ENCODE measurements around the gene RAD51AP2.
"Not testable (repeated sequence)": the region's sequence is repeated elsewhere in the genome, so short reads cannot be mapped to it uniquely, and the experiment has no call there.

RAD51AP2 gene

DNA sequence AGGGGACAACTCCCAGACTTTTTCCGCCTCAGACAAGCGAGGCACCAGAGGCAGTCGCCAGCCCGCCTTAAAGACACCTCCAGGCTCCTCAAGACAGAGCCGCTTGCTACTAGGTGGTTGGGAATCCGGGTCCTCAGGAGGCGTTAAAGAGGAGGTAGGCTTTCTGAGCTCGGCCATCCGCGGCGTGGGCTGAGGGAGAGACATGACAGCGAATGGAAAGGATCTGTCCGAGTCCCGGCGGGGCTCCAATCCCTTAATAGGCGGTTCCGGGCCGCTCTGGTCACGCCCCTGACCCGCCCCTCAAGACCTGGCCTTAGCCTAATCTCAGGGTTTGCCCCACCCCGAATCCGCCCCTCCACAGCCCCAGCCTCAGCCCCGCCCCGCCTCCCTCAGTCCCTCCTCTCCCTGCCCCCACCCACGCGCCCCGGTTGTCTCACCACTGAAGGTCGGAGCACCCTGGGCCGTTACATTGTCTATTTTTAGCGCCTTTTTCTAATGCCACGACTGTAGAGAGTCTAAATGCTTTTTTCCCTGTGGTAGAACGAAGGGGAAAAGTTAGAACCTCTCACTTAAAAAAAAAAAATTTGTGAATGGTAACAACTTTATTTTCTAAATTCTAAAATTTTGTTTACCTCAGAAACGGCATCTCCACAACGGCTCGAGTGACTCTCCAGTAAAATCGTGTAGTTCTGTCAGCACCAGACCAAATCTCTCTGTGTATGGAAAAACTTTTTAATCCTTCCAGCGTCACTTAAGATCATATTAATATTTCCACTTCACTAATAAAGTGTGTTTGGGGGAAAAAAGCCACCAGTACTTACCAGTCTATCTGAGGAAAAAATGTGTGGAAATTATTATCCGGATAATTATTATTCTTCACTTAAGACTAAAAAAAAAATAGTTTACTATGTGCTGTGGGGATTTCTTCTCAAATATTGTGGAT, at the start of gene RAD51AP2:
TSS of gene RAD51AP2 (minus strand) at position 229 of the 943 bp plus-strand sequence. CDS start at position 204, 25 bp downstream.
- peak; percentile 62 for DNase-seq

DNA sequence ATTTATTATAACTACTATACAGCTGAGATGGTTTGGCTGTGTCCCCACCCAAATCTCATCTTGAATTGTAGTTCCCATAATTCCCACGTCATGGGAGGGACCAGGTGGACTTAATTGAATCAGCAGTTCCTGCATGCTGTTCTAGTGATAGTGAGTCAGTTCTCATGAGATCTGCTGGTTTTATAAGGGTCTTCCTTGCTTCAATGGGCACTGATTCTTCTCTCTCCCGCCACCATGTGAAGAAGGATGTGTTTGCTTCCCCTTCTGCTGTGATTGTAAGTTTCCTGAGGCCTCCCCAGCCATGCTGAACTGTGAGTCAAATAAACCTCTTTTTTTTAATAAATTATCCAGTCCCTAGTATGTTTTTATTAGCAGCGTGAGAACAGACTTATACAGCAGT, 47.5 kb upstream of the RAD51AP2 start:
- DNase-seq: not testable (repeated sequence)

DNA sequence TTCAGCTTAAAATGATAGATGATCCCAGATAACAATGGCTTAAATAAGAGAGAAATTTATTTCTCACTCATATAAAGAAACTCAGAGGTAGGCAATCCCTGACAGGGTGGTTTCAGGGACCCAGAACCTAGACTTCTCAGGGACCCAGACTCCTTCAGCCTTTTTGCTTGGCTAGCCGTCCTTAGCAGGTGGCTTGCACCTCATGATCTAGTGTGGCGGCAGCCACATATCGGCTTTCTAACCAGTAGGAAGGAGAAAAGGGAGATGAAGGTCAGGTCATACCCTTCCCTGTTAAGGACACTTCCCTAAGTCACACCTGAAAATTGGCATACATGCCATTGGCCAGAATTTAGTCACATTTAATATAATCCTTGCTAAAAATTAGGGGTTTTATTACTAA, 40.6 kb upstream of the RAD51AP2 start:
- DNase-seq: no peak

DNA sequence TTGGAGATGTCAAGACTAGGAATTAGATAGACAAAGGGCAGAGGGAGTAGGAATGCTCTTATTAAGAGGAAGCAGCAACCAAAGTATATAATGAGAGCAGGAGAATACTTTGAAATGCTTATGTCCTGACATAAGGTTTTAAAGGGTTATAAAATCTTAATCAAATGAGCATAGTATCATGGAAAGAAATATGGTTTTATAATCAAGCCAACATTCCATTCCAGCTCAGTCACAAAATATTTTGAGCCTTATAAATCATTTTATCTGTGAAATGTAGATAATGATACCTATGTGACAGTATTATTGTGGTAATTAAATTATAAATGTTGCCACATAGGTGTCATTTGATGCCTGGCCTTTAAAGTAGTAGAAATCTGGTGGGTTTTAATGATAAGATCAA, 39.8 kb upstream of the RAD51AP2 start:
- no peak for DNase-seq

DNA sequence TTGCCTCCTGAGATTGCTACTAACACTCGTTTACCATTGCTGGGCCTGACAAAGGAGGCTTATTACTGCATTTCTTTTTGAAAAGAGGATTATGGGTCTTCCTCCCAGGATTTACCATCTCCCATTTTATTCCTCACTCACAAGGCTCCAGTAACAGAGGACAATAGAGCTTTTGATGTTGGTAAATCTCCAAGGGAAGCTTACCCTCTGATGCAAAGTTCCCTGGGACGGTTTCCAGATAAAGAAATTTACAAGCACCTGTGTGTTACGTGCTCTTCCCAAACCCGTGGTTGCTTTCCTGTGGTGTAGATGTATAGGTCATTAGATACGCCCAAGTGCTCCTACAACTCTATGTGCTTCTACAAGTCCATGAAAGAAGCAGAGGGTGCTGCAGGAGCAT, 39.4 kb upstream of the RAD51AP2 start:
- DNase-seq: no peak

DNA sequence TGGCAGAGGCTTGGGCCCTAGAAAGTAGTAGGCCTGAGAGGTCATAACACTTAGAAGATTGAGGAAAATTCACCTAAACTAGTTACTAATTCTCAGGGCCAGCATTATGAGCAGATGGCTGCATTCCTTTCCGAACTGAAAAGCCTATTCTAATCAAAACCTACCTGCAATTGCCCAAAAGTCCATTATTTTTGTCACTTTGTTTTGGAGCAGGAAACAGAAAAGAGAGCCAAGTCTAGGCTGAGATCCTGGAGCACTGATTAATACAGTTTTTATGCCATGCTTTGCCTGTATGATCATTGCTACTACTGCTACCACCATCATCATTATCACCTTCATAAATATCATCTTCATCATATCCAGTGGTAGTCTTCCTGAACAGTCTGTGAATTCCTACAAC, 36.9 kb upstream of the RAD51AP2 start:
- DNase-seq: no peak

DNA sequence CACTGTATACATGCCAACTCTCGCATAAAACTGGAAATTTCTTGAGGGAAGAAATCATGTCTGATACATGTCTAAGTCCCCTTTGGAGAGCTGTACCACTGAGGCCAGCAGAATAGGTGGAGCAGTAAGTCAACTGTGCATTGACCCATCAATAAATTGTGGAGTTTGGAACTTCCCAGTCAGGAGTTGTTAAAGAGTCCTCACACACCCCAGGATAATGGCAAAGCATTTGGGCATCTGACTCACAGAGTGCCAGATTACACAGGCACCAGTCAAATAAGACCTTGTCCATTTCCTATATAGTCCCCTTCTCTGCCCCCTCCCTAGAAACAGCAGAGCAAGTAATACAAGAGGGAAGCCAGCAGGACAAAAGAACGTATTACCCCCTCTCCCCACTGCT, 32.7 kb upstream of the RAD51AP2 start:
- no peak for DNase-seq

DNA sequence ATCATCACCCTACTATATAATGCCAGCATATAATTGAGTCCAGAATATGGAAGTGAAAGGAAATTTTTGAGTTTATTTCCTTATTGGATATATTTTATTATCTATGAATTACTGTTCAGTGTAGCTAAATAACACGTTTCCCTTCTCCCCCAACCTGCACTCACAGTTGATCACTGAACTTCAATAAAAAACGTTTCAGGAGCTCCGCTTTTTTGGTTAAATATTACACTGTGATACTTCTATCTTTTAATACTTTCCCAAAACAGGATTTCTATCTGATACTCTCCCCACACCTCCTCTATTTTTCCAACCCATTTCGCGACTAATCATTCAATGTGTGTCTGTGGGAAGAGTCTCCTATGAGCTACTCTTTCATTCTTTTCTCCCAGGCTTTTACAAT, 29.5 kb upstream of the RAD51AP2 start:
- no peak for DNase-seq

DNA sequence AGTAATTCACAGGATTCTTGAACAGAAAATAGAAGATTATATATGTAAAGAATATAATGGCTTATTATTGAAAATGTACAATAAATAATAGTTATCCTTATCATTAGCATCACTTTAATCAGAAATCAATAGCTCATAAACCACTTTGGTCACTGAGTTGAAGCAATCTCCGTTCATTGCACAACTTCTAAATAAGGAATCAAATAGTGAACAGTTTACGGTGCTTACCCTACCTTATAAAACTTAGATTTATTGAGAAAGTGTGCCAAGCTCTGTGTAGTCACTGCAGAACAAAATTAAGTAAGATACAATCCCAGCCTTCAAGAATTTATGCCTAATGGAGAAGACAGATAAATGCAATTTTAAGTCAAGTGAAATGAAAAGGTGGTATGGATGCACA, 29.0 kb upstream of the RAD51AP2 start:
- no peak for DNase-seq

DNA sequence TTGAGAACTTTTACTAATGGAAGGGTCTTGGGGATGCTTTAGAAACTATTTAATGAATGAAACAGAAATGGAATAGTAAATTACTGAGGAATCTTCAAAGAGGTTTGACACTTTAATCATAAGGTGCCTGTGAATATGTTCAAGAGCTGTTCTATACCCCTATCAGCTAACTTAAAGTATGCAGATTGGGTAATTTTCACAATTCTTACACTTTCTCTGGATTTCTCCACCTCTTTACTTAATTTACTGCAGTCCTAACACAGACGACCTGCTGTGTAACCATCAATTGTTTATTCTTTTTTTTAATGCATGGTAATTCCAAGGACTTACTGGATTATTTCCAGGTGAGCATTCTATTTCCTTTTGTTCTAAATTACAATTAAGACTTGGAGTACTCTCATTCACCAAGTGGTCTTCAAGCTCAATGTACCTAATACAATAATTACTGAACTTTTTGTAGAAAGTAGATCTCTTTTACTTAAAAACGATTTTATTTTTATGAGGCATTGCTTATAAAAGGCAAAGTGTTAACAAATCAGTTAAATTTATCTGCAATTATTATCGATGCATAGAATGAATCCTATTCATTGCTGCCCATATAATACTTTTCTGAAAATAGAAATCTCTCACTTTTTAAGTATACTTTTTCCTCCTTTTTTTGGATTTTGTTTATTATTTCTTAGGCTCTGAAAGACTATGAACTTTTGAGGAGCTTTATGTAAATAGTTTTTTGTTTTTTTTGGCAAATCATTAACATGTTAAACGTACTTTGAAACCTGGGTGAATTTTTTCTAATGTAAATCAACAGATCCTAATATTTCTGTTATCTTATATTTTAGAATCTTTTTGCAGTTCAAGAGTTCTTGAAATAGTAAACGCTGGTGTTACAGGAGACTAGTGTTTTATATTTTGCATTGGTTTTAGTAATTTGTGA, 27.7 kb upstream of the RAD51AP2 start:
- DNase-seq: no peak

DNA sequence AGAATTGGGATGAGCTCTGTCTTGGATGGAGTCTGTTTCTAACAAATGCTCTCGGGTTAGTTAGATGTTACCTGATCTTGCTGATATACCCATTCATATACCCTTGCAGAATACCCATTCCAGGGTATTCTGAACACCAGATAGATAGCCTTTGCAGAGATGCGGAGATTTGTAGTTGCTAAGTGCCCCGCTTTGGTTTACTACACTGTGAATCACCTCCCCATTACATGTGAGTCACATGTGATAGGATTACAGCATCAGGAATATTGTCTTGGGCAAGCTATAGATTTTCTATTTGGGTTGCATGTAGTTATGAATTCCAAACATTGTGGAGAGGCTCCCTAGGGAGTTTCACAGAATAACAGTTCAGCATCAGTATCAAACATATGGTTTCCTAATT, 26.0 kb upstream of the RAD51AP2 start:
- no peak for DNase-seq

DNA sequence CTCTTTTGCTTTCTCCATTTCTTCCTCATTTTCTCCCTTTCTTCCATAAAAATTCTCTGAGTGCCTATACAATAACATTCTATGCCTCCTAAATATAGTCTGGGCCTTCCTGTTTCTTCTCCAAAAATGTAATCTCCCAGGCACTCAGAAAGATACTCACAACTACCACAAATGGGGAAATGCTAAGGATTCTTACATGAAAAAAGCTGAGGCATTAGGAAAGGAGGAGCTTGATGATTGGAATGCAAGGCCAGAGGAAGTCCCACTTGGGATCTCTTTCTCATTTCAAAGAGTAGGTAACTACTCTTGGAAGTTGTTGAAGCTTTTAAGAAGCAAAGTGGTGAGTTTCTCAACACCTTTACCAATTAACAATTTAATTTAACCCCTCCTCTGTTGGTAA, 25.6 kb upstream of the RAD51AP2 start:
- DNase-seq: no peak

DNA sequence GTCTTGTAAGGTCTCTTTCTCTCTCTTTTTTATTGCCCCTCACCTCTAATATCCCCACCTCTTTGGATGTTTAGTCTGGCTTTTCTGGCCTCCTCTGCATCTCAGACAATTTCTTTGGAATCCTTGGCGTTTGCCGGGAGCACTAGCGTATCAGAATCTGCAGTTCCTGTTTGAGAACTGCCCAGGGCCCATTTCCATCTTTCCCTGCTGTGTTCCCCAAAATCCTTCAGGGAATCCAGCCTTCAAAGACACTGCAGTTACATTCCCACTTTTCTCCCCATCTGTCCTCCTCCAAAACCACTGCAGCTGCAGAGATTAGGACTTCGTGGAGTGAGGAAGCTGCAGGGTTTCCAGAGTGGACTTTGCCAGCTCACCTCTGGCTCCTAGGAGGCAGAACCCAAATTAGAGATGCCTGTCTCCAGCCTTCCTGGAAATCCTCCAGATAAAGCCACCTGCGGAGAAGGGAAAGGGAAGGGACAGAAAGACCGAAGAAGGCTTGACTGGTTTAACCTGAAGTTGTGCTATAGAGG, 25.0 kb upstream of the RAD51AP2 start:
- DNase-seq: no peak

DNA sequence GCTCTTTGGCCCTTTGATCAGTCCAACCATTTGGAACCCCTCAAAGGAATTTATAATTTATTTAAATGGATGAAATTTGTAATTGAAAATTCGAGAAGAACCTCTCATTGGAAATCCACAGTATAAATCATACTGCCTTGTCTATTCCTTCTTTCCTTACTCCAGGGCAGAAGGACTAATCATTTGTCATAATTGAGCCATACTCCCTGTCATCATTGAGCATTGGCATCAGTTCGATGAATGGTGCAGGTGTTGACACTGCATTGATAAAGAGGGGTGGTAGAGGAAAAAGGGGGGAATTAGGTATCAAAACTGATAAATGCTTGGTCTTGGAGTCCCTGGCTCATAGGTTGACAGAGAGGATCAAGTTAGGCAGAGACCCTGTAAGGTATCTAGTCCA, 24.2 kb upstream of the RAD51AP2 start:
- DNase-seq: no peak

DNA sequence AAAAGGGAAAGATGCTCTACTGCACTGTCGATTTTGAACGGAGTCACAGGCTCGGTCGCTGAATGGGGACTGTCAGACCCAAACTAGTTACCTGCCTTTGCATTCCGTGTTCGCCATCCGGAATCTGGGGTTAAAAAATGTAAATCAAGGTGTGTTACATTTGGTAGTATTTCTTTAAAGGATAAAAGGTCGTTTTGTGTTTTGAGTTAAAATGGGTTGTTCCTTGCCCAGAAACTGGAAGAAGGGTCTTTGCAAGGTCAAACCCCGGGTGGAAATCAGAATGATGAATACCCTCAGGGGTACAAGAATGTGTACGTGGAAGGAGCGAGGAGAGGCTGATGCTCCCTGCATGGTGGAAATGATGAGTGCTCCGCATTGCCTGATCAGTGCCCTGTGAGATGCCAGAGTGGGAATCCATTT, 23.3 kb upstream of the RAD51AP2 start:
- DNase-seq: no peak

DNA sequence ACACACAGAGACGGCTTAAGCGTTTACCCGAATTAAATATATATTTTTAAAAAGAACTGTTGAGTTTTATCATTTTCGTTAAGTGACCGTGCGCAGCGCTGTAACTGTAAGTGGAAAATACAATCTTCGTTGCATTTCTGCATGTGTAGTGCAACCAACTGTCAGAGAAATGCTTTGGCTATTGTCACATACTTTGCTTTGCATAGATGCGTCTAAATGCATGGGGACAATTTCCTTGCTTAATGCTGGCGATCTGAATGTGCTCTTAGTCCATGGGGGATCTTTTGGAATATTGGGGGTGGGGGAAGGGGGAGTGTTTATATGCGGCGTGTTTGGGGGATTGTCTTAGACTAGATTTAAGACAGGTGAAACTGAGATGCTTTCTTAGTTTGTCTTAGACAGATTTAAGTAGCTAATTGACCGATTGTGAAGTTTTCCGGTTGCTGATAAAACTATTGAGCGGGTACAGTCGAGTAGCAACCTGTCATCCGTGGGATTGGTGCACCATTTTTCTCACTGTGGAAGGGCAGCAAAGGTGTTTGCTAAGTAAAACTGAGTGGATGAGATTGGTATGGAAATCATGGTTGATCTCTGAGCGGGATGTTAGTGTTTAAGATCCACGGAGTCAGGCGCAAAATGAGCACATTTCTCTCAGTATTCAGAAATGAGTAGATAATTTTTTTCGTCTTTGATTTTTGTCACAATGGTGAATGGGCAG, 22.7 kb upstream of the RAD51AP2 start:
- no peak for DNase-seq

DNA sequence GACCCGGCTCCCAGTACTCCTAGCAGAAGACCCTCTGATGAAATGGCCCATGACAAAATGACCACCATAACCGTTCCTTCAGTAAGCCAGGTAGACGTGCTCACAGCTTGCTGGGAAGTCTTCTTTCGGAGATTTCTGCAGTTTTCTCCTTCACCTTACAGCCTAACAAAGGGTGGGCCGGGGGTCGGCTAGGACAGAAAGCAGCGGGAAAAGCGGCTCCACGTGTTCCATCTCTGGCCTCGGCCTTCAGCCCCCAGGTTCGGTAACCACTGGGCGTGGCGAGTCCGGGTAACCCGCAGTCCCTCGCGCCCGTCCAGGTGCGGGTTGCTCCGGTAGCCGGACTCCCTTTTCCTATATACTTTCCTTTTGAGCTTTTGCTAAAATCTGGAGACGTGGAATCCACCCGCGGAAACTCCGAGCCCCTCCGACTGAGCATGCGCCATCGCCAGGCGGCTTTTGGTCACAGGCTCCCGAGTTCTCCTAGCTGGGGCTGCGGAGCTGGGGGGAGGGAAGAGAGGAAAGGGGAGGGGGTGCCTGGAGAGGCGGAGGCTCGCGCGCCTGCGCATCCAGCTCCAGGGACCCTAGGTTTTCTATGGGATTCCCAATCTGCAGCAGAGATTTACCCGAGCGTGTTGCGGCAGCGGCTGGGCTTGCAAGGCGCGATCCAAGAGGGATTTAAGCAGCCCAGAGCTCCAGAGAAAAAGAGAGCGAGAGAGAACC, 22.0 kb upstream of the RAD51AP2 start, which contains the start of gene VSNL1:
TSS of gene VSNL1 (plus strand) at position 604 of the 720 bp plus-strand sequence. CDS start 51,379 bp downstream, outside the sequence.
- no peak for DNase-seq

DNA sequence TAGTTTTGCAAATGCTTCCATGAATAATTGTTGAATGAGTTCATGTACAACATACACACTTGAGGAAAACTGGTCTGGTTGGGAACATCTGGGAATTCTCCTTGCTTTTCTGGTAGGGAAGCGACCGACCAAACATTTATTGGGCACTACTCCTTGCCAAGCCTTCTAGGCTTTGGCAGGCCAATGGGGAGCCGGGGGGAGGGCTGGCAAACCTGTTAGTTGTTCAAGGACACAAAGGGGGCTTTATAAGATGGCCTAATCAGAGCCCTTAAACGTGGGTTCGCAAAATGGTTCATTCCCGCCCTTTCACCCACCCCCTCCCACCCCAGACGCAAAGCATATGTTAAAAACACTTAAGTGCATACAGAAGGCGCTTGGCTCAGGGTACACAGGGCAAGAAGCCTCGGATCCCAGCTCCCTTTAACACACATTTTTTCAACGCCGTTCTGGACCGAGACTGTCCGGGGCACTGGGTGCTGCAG, 21.4 kb upstream of the RAD51AP2 start:
- DNase-seq: no peak

DNA sequence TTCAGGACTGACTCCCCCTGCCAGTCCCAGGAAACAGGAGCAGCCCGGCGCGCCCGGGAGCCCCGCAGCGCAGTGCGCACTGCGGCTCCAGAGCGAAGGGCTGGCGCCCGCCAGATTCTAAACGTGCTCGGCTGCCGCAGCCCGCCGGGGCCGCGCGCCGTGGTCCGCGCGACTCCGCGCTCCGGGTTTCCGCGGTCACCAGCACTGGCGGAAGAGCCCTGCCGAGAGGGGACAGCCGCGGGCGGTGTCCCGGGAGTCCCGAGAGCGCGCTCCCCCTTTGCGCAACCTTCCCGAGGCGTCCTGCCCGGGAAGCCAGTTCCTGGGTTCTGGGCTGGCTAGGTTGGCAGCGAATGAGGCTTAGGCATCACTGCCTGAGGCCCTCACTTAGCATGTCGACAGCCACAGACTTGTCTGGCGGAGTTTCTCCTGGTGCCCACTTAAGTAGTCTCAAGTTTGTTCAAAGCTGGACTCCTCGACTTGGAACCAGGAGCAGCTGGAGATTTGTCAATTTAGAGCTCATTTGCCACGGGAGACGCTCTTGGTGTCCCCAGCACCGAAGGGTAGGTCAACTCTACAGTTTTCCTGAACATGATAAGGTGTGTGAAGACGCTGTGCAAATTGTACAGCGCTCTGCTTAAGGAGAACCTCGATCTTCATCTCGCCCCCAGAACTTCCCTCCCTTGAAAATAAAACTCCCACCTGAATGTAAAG, 20.8 kb upstream of the RAD51AP2 start:
- peak; percentile 20 for DNase-seq

DNA sequence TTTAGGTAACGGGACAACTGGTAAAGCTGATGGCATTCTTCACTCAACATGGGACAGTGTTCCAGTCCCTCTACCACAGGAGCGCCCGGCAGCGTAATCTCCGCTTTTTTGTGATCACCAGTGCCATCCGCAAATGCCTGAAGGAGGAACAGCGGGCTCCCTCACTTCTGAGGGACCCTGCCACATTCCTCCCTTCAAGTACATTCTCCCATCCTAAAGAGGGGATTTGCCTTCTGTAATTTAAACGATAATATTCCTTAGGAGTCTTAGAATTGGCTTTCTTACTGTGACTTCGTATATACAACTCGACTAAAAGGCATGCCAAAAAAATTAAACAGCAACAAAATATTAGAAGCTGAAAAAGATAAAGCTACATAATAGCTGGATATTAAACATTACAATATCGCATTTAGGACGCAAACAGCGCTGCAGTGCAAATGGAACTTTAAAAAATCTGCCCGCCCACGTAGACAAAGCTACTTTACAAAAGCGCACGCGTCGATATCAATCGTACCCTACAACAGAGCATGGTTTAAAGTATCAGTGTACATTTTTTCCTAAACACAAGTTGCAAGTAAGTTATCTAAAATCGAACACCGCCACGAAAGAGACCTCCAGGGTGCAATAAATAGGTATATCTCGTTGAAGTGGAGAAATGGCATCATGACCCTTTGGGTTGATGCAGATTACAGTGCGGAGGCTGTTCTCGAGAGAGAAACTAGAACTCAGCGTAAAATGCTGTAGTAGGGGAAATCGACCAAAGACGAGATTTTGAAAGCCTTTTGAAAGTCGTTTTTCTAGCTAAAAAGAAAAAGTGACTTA, 20.0 kb upstream of the RAD51AP2 start:
- DNase-seq: no peak
